Measurements from ENCODE around the gene EXOSC10. TPM values are rescaled to one million over a fixed set of nuclear protein-coding genes. Genes with fewer than 3 reads are reported as not detected.
"Not testable (repeated sequence)": the region's sequence is repeated elsewhere in the genome, so short reads cannot be mapped to it uniquely, and the experiment has no call there.

EXOSC10 gene
- total RNA-seq, 4 donors from 2014 or later, result 39.3 to 56.2 (median 41.0) TPM

DNA sequence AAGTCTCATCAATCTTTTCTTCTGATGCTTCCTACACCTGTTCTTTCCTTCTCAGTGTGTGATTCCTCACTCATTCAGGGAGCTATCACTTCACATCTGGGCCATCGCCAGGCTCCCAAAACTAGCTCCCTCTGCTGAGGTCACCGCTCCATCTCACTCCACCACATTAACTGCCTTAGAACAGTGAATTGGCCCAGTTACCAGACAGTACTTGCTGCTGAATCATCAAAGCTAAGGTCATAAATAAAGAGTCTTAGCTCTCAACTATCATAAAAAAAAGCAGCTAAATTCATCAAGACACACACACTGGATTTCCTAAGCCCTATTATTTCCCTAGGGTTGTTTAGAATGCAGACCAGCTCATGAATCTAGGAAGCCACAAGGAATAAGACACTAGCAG is 21.0 kb downstream of the EXOSC10 start:
- H3K27me3 ChIP-seq, result no peaks in the 10 kb centered on the region
- no peak for TF ChIP-seq POLR2A (IDR thresholded peaks at IDR 0.05)
- no peak for TF ChIP-seq EP300 (IDR thresholded peaks at IDR 0.05)
- TF ChIP-seq, protein P1, sequence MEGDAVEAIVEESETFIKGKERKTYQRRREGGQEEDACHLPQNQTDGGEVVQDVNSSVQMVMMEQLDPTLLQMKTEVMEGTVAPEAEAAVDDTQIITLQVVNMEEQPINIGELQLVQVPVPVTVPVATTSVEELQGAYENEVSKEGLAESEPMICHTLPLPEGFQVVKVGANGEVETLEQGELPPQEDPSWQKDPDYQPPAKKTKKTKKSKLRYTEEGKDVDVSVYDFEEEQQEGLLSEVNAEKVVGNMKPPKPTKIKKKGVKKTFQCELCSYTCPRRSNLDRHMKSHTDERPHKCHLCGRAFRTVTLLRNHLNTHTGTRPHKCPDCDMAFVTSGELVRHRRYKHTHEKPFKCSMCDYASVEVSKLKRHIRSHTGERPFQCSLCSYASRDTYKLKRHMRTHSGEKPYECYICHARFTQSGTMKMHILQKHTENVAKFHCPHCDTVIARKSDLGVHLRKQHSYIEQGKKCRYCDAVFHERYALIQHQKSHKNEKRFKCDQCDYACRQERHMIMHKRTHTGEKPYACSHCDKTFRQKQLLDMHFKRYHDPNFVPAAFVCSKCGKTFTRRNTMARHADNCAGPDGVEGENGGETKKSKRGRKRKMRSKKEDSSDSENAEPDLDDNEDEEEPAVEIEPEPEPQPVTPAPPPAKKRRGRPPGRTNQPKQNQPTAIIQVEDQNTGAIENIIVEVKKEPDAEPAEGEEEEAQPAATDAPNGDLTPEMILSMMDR (IDR thresholded peaks at IDR 0.05), result no peak
- no peak for TF ChIP-seq POLR2AphosphoS5 (IDR thresholded peaks at IDR 0.05)
- WGBS, 2 donors (ENCODE audit: low coverage in 1 of 2), result 86 to 100% methylated on average over 1 to 2 of the region's 2 CpGs
- H3K9me3 ChIP-seq, result no peaks in the 10 kb centered on the region
- no peak overlapping the region for H3K27ac ChIP-seq
- H3K4me3 ChIP-seq, result no peak overlapping the region
- H3K4me1 ChIP-seq, result no peaks in the 10 kb centered on the region
- no peak for ATAC-seq
- peaks cover 0 to 97% of the 10 kb centered on the region in 2 donors for H3K36me3 ChIP-seq

DNA sequence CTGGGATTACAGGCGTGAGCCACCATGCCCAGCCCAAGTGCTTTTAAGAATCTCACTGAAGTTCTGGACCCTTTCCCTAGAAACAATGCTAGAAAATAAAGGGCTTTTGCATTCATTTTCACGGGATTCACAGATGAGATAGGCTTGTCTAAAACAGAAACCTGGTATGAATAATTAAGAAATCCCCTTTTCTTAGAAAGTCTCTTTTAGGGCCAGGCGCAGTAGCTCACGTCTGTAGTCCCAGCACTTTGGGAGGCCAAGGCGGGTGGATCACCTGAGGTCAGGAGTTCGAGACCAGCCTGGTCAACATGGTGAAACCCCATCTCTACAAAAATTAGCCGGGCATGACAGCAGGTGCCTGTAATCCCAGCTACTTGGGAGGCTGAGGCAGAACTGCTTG is 26.3 kb downstream of the EXOSC10 start:
- H3K27ac ChIP-seq, H3K4me1 ChIP-seq, H3K4me3 ChIP-seq, ATAC-seq, H3K27me3 ChIP-seq, H3K9me3 ChIP-seq: not testable (repeated sequence)
- 91 to 96% methylated on average over 3 to 4 of the region's 7 CpGs for WGBS, 2 donors (ENCODE audit: low coverage in 1 of 2)
- H3K36me3 ChIP-seq, result peaks cover 0 to 100% of the 10 kb centered on the region in 2 donors

DNA sequence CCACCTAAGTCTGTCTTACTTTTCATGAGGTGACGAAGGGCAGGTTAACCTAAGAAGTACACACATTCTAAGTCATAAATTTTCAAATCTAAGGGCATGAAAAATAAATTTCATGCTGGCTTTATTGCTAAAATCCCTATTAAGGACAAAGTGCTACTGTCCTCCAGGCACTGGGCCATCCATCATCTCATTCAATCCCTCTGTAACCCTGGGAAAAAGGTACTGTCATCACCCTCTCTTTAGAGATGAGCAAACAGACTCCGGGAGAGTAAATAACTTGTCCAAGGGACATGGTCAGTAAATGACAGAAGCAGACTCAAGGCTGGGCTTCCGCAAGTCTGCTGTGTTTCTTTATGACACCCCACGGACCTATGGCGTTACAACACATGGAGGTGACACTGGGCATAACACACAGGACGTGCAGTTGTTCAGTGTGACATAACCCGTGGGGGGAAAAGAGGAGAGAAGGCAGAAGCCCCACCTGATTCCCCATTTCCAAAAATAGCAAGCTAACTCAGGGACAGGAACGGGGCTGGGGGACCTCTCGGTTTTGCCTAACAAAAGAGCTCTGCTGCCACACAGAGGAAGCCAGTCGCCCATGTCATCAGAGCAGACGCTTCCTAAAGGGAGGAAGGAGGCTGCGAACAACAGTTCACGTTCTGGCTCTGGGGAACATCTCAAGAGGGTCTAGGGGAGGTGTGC is 27.3 kb downstream of the EXOSC10 start:
- 69 to 83% methylated on average over 3 to 8 of the region's 13 CpGs for WGBS, 2 donors (ENCODE audit: low coverage in 1 of 2)
- no peak overlapping the region for H3K4me3 ChIP-seq
- peaks cover 0 to 100% of the 10 kb centered on the region in 2 donors for H3K36me3 ChIP-seq
- no peaks in the 10 kb centered on the region for H3K27me3 ChIP-seq
- H3K27ac ChIP-seq, result no peak overlapping the region
- H3K4me1 ChIP-seq, result no peaks in the 10 kb centered on the region
- TF ChIP-seq EP300 (IDR thresholded peaks at IDR 0.05), result no peak
- no peak for TF ChIP-seq POLR2A (IDR thresholded peaks at IDR 0.05)
- no peak for TF ChIP-seq POLR2AphosphoS5 (IDR thresholded peaks at IDR 0.05)
- TF ChIP-seq, protein P1 (IDR thresholded peaks at IDR 0.05), result no peak
- no peak for ATAC-seq
- no peaks in the 10 kb centered on the region for H3K9me3 ChIP-seq

DNA sequence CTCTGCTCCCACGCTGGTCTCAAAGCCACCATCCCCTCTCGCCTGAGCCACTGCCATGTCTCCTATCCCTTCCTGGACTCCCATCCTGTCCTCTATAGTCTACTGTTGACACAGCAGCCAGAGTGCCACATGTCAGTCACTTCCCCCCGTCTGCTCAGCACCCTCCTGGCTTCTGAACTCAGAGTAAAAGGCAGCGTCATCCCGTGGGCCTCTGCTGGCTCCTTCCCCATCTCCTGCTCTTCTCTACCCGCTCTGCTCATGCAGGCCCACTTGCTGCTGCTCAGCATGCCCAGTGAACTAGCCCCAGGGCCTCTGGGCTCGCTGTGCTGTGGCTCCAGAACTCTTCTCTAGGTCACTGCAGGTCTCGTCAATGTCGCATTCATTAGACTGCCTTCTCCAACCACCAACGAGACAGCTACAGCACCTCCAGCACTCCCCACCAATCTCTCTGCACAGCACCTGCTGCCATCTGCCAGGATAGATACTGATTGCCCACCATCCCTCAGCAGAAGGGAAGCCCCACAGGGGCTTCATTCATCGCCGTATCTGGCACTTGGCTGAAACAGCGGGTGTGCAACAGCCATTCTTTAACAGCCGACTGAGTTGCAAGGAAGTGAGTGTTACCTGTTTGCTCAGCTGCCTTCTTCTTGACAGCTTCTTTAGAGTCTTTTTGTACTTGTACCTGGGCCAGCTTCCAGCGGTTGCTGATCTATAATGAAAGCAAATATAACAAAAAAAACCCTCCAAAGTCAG is 28.0 kb downstream of the EXOSC10 start:
- Histone ChIP-seq H3K27ac (no peak overlapping the region), H3K27me3 (no peaks in the 10 kb centered on the region), H3K9me3 (no peaks in the 10 kb centered on the region), H3K4me1 (no peaks in the 10 kb centered on the region), H3K4me3 (no peak overlapping the region), H3K36me3 (peaks cover 0 to 100% of the 10 kb centered on the region in 2 donors)
- no peak for TF ChIP-seq POLR2A (IDR thresholded peaks at IDR 0.05)
- TF ChIP-seq POLR2AphosphoS5 (IDR thresholded peaks at IDR 0.05), result no peak
- no peak for TF ChIP-seq EP300 (IDR thresholded peaks at IDR 0.05)
- TF ChIP-seq, protein P1 (IDR thresholded peaks at IDR 0.05), result no peak
- ATAC-seq, result no peak
- WGBS, 2 donors (ENCODE audit: low coverage in 1 of 2), result 69 to 84% methylated on average over 12 to 13 of the region's 15 CpGs

GRCh38 chr1:11070876-11071275 is 28.8 kb downstream of the EXOSC10 start:
- H3K4me3 ChIP-seq, result no peak overlapping the region
- H3K9me3 ChIP-seq, result no peaks in the 10 kb centered on the region
- H3K4me1 ChIP-seq, result no peaks in the 10 kb centered on the region
- no peak overlapping the region for H3K27ac ChIP-seq
- 71 to 95% methylated on average over 4 to 11 of the region's 11 CpGs for WGBS, 2 donors (ENCODE audit: low coverage in 1 of 2)
- ATAC-seq, result no peak
- no peaks in the 10 kb centered on the region for H3K27me3 ChIP-seq
- H3K36me3 ChIP-seq, result peaks cover 0 to 100% of the 10 kb centered on the region in 2 donors
- TF ChIP-seq POLR2AphosphoS5 (IDR thresholded peaks at IDR 0.05), result no peak
- TF ChIP-seq EP300 (IDR thresholded peaks at IDR 0.05), result no peak
- TF ChIP-seq, protein P1 (IDR thresholded peaks at IDR 0.05), result no peak
- TF ChIP-seq POLR2A (IDR thresholded peaks at IDR 0.05), result no peak
